Astrocyte of the cerebellum (primary cell): ENCODE data around the gene IFT43.

ENCODE experiments used
- DNase-seq: peaks from one replicate; pipeline ENCODE4 v3.0.0-alpha.2; 2011; ENCODE audit warnings: low read depth
- H3K4me3 ChIP-seq: 2 replicates; pipeline ENCODE4 v1.5.1; 2011; ENCODE audit warnings: mild to moderate bottlenecking, low read depth, low read length, moderate library complexity
- CTCF ChIP-seq: IDR thresholded peaks from 2 replicates; pipeline ENCODE4 v1.5.1; 2012; ENCODE audit warnings: low read length, low read depth, moderate library complexity, mild to moderate bottlenecking; ENCODE audit errors: missing control alignments
- in situ Hi-C: cut with HindIII; loops from 2 replicates; pipeline ENCODE4 v1.10.0; 2017; ENCODE audit warnings: low sequenced_read_pairs

Gene IFT43

GRCh38 chr14:75959031-75959430 lies 26.5 kb upstream of the IFT43 start:
- TF ChIP-seq CTCF: no peak
- DNase-seq: no peak
- in situ Hi-C loops: no loop called here
- no peak overlapping the region for H3K4me3 ChIP-seq

DNA sequence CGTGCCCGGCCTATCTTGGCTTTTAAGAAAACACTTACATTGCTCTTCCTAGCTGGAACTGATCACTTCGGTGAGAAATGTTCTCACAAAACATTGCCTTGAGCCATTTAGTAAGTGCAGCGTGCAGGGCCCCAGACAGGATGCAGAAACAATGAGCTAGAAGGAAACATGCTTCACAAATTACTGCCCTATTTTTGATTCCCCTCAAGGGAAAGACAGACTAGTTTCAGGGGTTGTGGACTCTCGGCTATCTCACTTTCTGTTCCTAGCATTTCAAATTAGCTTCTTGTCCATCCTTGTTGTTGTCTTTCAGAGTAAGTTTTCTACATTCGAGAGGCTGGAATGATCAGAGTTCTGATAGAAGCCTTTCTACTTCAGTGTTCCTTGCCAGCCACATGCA lies 25.3 kb upstream of the IFT43 start:
- in situ Hi-C loops: no loop called here
- DNase-seq: no peak
- no peak for TF ChIP-seq CTCF
- no peak overlapping the region for H3K4me3 ChIP-seq

DNA sequence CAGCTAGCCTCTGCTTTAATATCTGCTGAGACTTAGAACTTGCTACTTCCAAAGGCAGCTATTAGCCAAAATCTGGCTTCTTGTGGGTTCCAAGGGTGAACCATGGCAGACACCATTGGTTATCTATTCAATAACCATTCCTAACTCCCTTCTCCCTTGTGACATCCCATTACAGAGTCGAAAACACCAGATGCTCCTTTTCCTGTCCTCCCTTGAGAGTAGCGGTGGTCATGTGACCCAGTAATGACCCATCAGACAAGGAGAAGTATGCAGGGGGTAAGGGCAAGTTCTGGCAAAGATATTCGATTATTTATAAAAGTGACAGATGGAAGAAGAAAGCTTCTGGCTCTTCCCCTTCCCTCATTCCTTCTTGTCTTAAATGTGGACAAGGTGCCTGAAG lies 23.9 kb upstream of the IFT43 start:
- in situ Hi-C loops: no loop called here
- no peak for TF ChIP-seq CTCF
- no peak for DNase-seq

DNA sequence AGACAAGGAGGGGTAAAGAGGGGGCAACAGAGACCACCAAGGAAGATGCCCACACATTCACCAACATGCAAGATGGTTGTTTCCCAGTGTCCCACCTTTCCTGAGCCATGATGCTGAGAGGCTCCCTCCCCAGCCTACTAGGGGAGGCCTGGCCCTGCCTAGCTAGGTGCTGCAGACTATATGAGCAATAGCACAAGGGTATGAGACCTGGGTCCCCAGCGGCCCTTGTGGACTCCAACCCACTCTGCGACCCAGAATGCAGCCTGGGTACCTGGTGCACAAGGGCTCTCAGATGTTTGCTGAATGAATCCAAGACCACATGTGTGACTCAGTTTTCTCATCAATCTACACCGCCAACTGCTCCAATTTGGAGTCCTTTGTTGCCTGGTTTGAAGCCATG lies 17.7 kb upstream of the IFT43 start:
- in situ Hi-C loops: no loop called here
- TF ChIP-seq CTCF: no peak
- DNase-seq: no peak
- H3K4me3 ChIP-seq: no peak overlapping the region

More for the DNA sequence above, 23.9 kb upstream of the IFT43 start:
- H3K4me3 ChIP-seq: no peak overlapping the region

- no peak overlapping the region for H3K4me3 ChIP-seq
- no peak for TF ChIP-seq CTCF
- no peak for DNase-seq
- in situ Hi-C loops: no loop called here
These were observed 17.1 kb upstream of the IFT43 start for GRCh38 chr14:75968456-75968855.

- TF ChIP-seq CTCF: no peak
- no peak overlapping the region for H3K4me3 ChIP-seq
- in situ Hi-C loops: no loop called here
- DNase-seq: no peak
These were observed 16.4 kb upstream of the IFT43 start for GRCh38 chr14:75969126-75969525.

GRCh38 chr14:75969891-75970290 lies 15.7 kb upstream of the IFT43 start:
- in situ Hi-C loops: no loop called here
- no peak overlapping the region for H3K4me3 ChIP-seq
- no peak for TF ChIP-seq CTCF
- DNase-seq: no peak
